Stomach (tissue), 9 donors: ENCODE measurements around the gene GSTA2. TPM values are rescaled to one million over a fixed set of nuclear protein-coding genes. Genes with fewer than 3 reads are reported as not detected.
A peak's percentile ranks its signal among the peaks of the same experiment; 100 is the strongest.

ENCODE experiments used
- DNase-seq, 2 donors: peaks; one replicate each; pipeline versions ENCODE4 v3.0.0 to v3.0.0-alpha.2; 2013 to 2019
- H3K27ac ChIP-seq, 5 donors: fragments of 200-600 bp in 4 of 5; sonication (generic) in 4 of 5; one replicate each; pipeline ENCODE4 v1.5.1; 2013 to 2019; ENCODE audit warnings: mild to moderate bottlenecking in 1 of 5, moderate library complexity in 1 of 5
- H3K27me3 ChIP-seq, 3 donors: fragments of 200-600 bp; sonication (generic); one replicate each; pipeline ENCODE4 v1.5.1; 2017 to 2019; ENCODE audit warnings: mixed run types in 1 of 3
- H3K36me3 ChIP-seq, 4 donors: fragments of 200-600 bp; sonication (generic); 1 replicate in 3 of 4; 2 replicates in 1 of 4; pipeline ENCODE4 v1.5.1; 2016 to 2019
- H3K4me1 ChIP-seq, 4 donors: fragments of 200-600 bp; sonication (generic); one replicate each; pipeline ENCODE4 v1.5.1; 2016 to 2019
- H3K4me3 ChIP-seq, 4 donors: fragments of 200-600 bp; sonication (generic) in 3 of 4; one replicate each; pipeline ENCODE4 v1.5.1; 2016 to 2019; ENCODE audit warnings: mild to moderate bottlenecking in 1 of 4
- H3K9me3 ChIP-seq, 4 donors: fragments of 200-600 bp; sonication (generic); one replicate each; pipeline ENCODE4 v1.5.1; 2016 to 2019
- CTCF ChIP-seq, 7 experiments: fragments of 450-650 bp in 4 of 7; fragments of 200-600 bp in 3 of 7; sonication (generic) in 3 of 7; IDR thresholded peaks; one replicate each; pipeline ENCODE4 v1.5.1; 2016 to 2019; ENCODE audit warnings: antibody characterized with exemption in 7 of 7, control low read depth in 2 of 7, mild to moderate bottlenecking in 1 of 7
- EP300 ChIP-seq: sonication (generic); formaldehyde crosslinking; IDR thresholded peaks from one replicate; pipeline ENCODE4 v1.6.1; 2017; ENCODE audit warnings: antibody characterized with exemption
- POLR2A ChIP-seq, 4 donors: fragments of 450-650 bp; IDR thresholded peaks; one replicate each; pipeline ENCODE4 v1.6.1; 2016; ENCODE audit warnings: antibody characterized with exemption in 4 of 4, control low read depth in 2 of 4, mild to moderate bottlenecking in 1 of 4, moderate library complexity in 1 of 4
- POLR2AphosphoS5 ChIP-seq, 3 donors: sonication (generic); formaldehyde crosslinking; IDR thresholded peaks; one replicate each; pipeline ENCODE4 v1.6.1; 2016; ENCODE audit warnings: antibody characterized with exemption in 3 of 3
- WGBS, 5 donors: extraction: QIAGEN DNeasy Blood & Tissue Kit in 3 of 5; methylation state at CpG; one replicate each; pipeline versions ENCODE4 v1.1.5 to v1.1.7; 2013 to 2018; 5-methylcytosine and 5-hydroxymethylcytosine counted together
- intact Hi-C: fragments of 100-400 bp; cut with DNase I; formaldehyde crosslinking; loops from one replicate; pipeline ENCODE4 v1.15.1; 2023; ENCODE audit warnings: low total_unique reads
- polyA plus RNA-seq, 3 donors: library from polyadenylated mRNA; stranded (reverse); fragments of 200-250 nt; gene quantifications; one replicate each; pipeline ENCODE4 v1.2.3, GENCODE V29; 2013
- total RNA-seq, 5 donors: library from RNA; depleted of rRNA; stranded (reverse); fragments of >200 nt; gene quantifications; one replicate each; pipeline versions ENCODE4 v1.1.0 to v1.2.3, GENCODE V29; 2014 to 2016
- donor health status: healthy with polysubstance abuse.
- donor health status: Bipolar disorder and iron deficiency.
- donor health status: healthy.

The GSTA2 gene
- total and polyA plus RNA-seq, 8 donors: 0.89 to 9.8 (median 5.8) TPM; not detected in 2

DNA sequence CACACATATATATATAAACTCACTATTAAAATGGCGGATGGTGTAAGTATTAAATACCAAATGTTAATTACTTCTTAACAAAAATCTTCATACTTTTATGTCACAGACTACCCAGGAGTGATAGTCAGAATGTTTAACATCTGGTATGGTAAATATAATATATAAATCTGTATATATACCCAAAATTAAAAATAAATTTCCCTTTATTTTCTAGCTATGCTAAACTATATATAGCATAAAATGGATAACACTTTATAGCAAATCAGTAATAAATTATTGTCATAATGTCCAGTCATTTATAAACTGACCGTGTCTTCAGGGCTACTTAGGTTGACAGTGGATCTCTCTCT is 37.1 kb downstream of the GSTA2 start:
- WGBS, 5 donors: 40 to 62% (median 45%) methylated on average over 2 of the region's 2 CpGs
- TF ChIP-seq POLR2A (IDR thresholded peaks at IDR 0.05) (no peak), CTCF (IDR thresholded peaks at IDR 0.05) (no peak), EP300 (no peak), POLR2AphosphoS5 (IDR thresholded peaks at IDR 0.05) (no peak)
- intact Hi-C loops: no loop called here
- H3K4me3 ChIP-seq: no peak overlapping the region
- no peaks in the 10 kb centered on the region for H3K27me3 ChIP-seq
- no peaks in the 10 kb centered on the region for H3K9me3 ChIP-seq
- no peaks in the 10 kb centered on the region for H3K36me3 ChIP-seq
- peaks cover 13 to 43% (median 26%) of the 10 kb centered on the region in 4 donors for H3K4me1 ChIP-seq
- DNase-seq: no peak
- H3K27ac ChIP-seq: peak overlapping the region; percentile 34 to 80 (median 54)

DNA sequence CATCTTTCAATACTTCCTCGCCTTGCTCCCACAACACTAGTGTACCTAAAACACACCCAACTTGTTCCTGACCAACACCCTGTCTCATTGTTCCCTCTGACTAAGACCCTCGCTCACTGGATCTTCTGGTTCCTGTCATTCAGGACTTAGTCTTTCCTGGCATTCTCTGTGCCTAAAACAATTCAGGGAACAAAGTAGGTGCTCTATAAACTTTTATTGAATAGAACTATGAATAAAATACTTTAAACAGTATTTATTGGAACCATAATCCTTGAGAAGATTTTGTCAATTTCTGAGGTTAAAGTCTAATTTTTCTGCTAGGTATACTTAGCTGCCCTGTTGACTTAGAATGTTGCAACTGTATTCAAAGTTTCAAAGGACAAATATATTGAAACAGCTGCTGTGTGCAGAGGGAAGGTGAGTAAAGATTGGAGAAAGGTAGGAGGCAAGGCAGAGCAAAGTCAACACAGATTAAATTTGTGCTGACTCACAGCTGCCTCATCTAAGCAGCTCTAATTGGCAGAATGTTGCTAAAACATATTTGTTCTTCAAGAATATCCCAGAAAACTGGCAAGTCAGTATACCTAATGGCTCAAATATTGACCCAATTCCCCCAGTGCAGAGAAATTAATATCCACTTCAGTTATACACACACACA is 37.6 kb downstream of the GSTA2 start:
- Histone ChIP-seq H3K4me3 (no peak overlapping the region), H3K9me3 (no peaks in the 10 kb centered on the region), H3K4me1 (peaks cover 13 to 43% (median 26%) of the 10 kb centered on the region in 4 donors), H3K36me3 (no peaks in the 10 kb centered on the region), H3K27me3 (no peaks in the 10 kb centered on the region), H3K27ac (peak overlapping the region; percentile 58 to 85 (median 77))
- TF ChIP-seq POLR2AphosphoS5 (IDR thresholded peaks at IDR 0.05): peak in 2 of 3 donors; percentile 76 to 89
- no peak for TF ChIP-seq POLR2A (IDR thresholded peaks at IDR 0.05)
- TF ChIP-seq CTCF (IDR thresholded peaks at IDR 0.05): peak in 1 of 7 experiments; percentile 6
- no peak for TF ChIP-seq EP300
- intact Hi-C loops: no loop called here
- WGBS, 5 donors: 32 to 65% (median 34%) methylated on average over 2 of the region's 2 CpGs
- DNase-seq: peak; percentile 36 to 91

- intact Hi-C loops: no loop called here
- peaks cover 13 to 42% (median 26%) of the 10 kb centered on the region in 4 donors for H3K4me1 ChIP-seq
- 23 to 51% (median 39%) methylated on average over 3 of the region's 3 CpGs for WGBS, 5 donors
- no peak overlapping the region for H3K4me3 ChIP-seq
- DNase-seq: peak; percentile 58 to 66
- no peaks in the 10 kb centered on the region for H3K36me3 ChIP-seq
- no peak for TF ChIP-seq EP300
- TF ChIP-seq POLR2AphosphoS5 (IDR thresholded peaks at IDR 0.05): no peak
- no peak for TF ChIP-seq CTCF (IDR thresholded peaks at IDR 0.05)
- TF ChIP-seq POLR2A (IDR thresholded peaks at IDR 0.05): no peak
- H3K9me3 ChIP-seq: no peaks in the 10 kb centered on the region
- H3K27ac ChIP-seq: peak overlapping the region; percentile 58 to 85 (median 77)
- H3K27me3 ChIP-seq: no peaks in the 10 kb centered on the region
Observed at GRCh38 chr6:52725143-52725534, 38.1 kb downstream of the GSTA2 start.

DNA sequence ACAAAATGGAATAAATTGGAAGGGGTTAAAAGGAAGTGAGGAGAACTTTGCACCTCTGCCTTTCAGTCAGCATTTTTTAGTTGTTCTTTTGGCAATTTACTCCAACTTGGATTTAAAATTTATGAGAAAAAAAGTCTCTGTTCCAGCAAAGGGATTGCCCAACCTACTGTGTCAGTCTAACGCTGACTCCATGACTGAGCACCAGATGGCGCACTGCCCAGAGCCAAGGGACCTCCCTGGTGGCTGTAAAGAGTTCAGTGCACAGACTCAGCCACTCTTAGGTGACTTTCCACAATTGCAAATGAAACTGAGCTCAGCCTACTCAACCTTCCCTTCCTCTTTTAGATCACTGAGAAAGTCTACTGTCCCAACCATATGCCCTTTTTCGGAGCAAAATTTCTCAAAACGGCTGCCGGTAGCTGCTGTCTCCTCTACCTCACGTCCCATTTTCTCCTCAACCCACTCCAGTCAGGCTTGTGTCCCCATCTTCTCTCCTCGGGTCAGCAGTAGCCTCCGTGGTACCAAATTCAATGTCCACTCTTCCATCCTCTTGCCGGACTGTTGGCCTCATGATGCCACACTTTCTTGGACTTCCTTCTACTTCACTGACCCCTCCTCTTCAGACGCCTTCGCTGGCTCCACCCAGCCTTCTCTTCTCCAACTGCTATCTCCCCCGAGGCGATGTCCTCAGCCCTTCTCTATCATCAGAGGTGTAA is 38.7 kb downstream of the GSTA2 start:
- Histone ChIP-seq H3K4me3 (no peak overlapping the region), H3K36me3 (no peaks in the 10 kb centered on the region), H3K9me3 (no peaks in the 10 kb centered on the region), H3K4me1 (peaks cover 13 to 36% (median 26%) of the 10 kb centered on the region in 4 donors), H3K27me3 (no peaks in the 10 kb centered on the region), H3K27ac (peak overlapping the region; percentile 58 to 85 (median 77))
- WGBS, 5 donors: 70 to 77% (median 74%) methylated on average over 13 of the region's 13 CpGs
- TF ChIP-seq CTCF (IDR thresholded peaks at IDR 0.05) (peak in 5 of 7 experiments; percentile 14 to 43 (median 34)), POLR2A (IDR thresholded peaks at IDR 0.05) (no peak), POLR2AphosphoS5 (IDR thresholded peaks at IDR 0.05) (peak in 2 of 3 donors; percentile 10 to 18), EP300 (no peak)
- DNase-seq: peak; percentile 82 to 83
- intact Hi-C loops: no loop called here
